ENCODE data around the gene PRMT2. TPM values are rescaled to one million over a fixed set of nuclear protein-coding genes. Genes with fewer than 3 reads are reported as not detected.

PRMT2 gene
- total RNA-seq, 1 donor = 96.7 TPM

DNA sequence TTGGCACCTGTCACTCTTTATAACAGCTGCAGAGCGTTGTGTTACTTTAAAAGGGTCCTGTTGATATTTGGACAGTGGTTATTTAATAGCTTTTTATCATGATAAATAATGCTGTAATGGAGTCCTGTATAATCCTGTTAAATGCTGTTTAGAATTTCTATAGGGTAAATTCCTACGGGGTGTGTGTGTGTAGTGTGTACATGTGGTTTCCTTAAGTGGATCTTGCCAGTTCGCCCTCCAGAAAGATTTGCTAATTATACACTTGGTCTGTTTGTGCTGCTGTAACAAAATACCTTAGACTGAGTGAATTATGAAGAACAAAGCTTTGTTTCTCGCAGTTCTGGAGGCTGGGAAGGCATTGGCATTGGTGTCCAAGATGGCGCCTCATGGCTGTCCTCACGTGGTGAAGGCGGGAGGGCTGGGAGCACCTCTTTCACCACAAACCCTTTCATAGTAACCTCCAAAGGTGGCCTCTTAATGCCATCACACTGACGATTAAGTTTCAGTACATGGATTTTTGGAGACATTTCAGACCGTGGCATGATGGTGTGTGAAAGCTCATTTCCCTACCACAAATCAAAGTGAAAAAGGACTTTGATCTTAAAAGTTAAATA is 11.2 kb downstream of the PRMT2 start:
- Histone ChIP-seq H3K27me3 (ENCODE audit: insufficient read depth, low read length) (no peaks in the 10 kb centered on the region), H3K4me3 (ENCODE audit: low read length) (no peak overlapping the region), H3K4me1 (ENCODE audit: insufficient read depth, low read length) (peaks cover 3% of the 10 kb centered on the region), H3K9me3 (ENCODE audit: low read depth, low read length) (no peaks in the 10 kb centered on the region)

DNA sequence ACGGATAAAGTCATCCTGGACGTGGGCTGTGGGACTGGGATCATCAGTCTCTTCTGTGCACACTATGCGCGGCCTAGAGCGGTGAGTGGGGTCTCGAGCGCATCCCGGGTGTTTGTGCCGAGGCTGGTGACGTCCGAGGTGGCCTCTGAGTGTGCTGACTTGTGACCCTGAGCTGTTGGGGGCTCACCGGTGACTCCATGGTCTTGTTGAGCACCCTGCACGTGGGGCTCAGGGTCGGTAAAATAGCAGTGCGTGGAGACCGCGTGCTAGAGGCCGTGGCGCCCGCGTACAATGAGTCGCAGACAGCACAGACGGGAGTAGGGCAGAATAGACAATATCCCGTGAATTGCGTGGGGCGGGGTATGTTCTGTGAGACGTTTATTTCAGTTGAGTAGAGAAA is 13.1 kb downstream of the PRMT2 start:
- Histone ChIP-seq H3K4me1 (ENCODE audit: insufficient read depth, low read length) (no peaks in the 10 kb centered on the region), H3K9me3 (ENCODE audit: low read depth, low read length) (no peaks in the 10 kb centered on the region), H3K27me3 (ENCODE audit: insufficient read depth, low read length) (no peaks in the 10 kb centered on the region), H3K4me3 (ENCODE audit: low read length) (no peak overlapping the region)

DNA sequence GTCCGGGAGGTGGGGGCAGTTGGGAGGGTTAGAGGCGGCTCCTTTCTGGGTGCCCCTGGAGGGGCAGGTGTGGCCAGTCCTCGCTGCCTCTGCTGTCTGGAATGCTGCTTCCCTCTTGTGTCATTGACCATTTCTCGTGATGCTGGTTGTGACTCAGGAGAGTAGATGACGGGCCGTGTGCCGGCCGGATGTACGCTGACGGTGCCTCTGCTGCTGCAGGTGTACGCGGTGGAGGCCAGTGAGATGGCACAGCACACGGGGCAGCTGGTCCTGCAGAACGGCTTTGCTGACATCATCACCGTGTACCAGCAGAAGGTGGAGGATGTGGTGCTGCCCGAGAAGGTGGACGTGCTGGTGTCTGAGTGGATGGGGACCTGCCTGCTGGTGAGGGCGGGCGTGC is 13.9 kb downstream of the PRMT2 start:
- H3K27me3 ChIP-seq (ENCODE audit: insufficient read depth, low read length) = no peaks in the 10 kb centered on the region
- H3K4me1 ChIP-seq (ENCODE audit: insufficient read depth, low read length) = no peaks in the 10 kb centered on the region
- no peak overlapping the region for H3K4me3 ChIP-seq (ENCODE audit: low read length)
- peaks cover 4% of the 10 kb centered on the region for H3K9me3 ChIP-seq (ENCODE audit: low read depth, low read length)

DNA sequence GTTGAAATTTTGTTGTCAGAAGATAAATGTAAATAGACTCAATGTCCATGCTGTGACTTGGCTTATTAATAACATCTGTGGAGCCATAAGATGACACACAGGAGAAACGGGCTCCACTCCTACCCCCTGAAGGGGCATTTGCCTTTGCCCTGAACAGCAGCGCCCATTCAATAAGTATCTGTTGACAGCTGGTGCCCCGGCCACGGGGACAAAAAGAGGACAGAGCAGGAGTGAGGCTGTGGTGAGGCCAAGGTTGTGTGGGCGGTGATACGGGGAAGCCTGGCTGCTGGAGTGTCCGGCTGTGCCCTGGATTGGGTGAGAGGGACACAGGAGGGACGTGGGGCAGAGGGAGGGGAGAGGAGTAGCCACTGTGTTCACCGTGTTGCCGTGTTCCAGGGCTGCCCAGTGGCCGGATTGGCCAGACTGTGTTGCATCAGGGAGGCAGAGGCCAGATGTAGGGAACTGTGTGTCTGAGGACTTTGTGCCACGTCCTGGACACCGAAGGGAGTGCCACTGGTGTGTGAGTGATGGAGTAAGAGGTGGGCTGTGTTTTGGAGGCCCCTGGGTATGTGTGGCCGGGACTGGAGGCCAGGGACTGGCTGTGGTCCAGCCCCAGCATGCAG is 15.1 kb downstream of the PRMT2 start:
- Histone ChIP-seq H3K27me3 (ENCODE audit: insufficient read depth, low read length) (no peaks in the 10 kb centered on the region), H3K9me3 (ENCODE audit: low read depth, low read length) (peaks cover 16% of the 10 kb centered on the region), H3K4me1 (ENCODE audit: insufficient read depth, low read length) (no peaks in the 10 kb centered on the region), H3K4me3 (ENCODE audit: low read length) (no peak overlapping the region)

DNA sequence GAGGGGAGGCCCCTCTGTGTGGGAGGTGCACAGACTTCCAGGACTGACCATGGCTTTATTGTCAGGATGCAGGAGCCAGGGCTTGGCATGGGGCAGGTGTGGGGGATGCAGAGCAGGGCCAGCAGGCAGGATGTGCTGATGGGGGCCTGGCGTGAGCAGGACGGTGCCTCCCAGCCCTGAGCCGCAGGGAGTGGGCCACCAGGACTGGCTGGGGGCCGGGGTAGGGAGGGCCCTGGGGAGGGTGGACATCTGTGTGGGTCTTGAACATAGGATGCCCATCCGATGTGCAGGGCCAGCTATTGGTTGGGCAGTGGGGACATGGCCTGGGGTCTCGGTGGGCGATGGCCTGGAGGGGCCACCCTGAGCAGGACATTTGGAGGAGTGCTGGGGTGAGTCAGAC is 15.6 kb downstream of the PRMT2 start:
- Histone ChIP-seq H3K9me3 (ENCODE audit: low read depth, low read length) (peaks cover 20% of the 10 kb centered on the region), H3K4me1 (ENCODE audit: insufficient read depth, low read length) (no peaks in the 10 kb centered on the region), H3K4me3 (ENCODE audit: low read length) (no peak overlapping the region), H3K27me3 (ENCODE audit: insufficient read depth, low read length) (no peaks in the 10 kb centered on the region)

DNA sequence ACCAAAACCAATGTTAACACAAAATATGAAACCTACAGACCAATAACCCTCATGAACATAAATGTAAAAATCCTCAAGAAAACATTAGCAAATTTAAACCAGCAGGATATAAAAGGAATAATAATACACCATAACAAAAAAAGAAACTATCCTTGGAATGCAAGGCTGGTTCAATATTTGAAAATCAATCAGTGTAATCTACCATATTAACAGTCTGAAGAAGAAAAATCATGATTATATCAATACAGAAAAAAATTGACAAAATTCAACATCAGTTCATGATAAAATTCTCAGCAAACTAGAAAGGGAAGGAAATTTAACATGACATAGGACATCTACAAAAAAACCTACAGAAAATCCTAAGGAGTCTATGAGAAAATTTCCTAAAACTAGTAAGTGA is 19.8 kb downstream of the PRMT2 start:
- Histone ChIP-seq H3K4me1 (ENCODE audit: insufficient read depth, low read length) (no peaks in the 10 kb centered on the region), H3K9me3 (ENCODE audit: low read depth, low read length) (peaks cover 20% of the 10 kb centered on the region), H3K27me3 (ENCODE audit: insufficient read depth, low read length) (no peaks in the 10 kb centered on the region), H3K4me3 (ENCODE audit: low read length) (no peak overlapping the region)

DNA sequence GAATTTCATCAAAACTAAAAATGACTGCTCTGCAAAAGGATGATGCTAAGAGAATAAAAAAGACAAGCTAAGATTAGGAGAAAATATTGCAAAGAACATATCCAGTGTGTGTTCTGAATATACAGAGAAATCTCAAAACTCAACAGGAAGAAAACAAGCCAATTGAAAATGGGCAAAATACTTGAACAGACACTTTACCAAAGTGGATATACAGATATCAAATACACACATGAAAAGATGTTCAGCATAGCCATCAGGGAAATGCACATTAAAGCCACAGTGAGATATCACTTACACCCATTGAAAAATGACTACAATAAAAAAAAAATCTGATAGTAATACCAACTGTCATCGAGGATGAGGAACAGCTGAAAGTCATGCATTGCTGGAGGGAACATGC is 21.3 kb downstream of the PRMT2 start:
- Histone ChIP-seq H3K4me3 (ENCODE audit: low read length) (no peak overlapping the region), H3K9me3 (ENCODE audit: low read depth, low read length) (peaks cover 20% of the 10 kb centered on the region), H3K4me1 (ENCODE audit: insufficient read depth, low read length) (no peaks in the 10 kb centered on the region), H3K27me3 (ENCODE audit: insufficient read depth, low read length) (no peaks in the 10 kb centered on the region)

DNA sequence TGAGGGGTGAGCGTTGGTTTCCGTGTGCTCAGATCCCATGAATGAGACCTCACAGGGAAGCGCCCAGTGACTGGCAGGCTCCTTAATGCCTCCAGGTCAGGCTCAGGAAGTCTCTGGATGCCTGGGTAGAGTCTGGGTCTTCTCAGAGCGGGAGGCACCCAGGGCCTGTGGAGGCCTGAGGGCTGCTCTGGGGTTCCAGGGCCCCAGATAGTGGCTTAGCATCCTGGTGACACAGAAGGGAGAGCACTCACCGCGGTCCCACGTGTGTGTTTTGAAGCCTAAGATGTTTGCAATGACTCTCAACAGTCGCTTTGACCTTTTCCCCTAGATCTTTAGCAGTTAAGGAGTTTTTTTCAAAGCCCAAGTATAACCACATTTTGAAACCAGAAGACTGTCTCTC is 25.0 kb downstream of the PRMT2 start:
- Histone ChIP-seq H3K4me1 (ENCODE audit: insufficient read depth, low read length) (no peaks in the 10 kb centered on the region), H3K27me3 (ENCODE audit: insufficient read depth, low read length) (no peaks in the 10 kb centered on the region), H3K9me3 (ENCODE audit: low read depth, low read length) (peaks cover 4% of the 10 kb centered on the region), H3K4me3 (ENCODE audit: low read length) (no peak overlapping the region)

DNA sequence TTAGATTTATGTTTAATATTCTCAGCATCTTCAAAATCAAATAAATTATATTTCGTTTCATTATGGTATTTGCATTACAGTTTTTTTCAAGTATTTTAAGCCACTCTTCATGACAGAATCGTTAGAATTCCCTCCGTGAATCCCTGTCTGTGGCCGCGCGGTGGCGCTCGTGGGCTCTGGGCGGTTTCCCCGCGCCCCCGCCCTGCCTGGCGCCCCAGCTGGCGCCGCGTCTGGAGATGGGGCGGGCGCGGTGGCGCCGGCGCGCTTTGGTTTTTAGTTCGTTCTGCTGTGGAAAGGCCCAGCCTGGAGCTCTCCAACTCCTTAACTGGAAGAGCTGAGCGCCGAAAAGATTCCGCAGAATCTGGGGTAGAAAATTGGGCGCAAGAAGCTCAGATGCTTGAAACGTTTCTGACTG is 25.7 kb downstream of the PRMT2 start:
- H3K4me3 ChIP-seq (ENCODE audit: low read length) = no peak overlapping the region
- H3K9me3 ChIP-seq (ENCODE audit: low read depth, low read length) = no peaks in the 10 kb centered on the region

DNA sequence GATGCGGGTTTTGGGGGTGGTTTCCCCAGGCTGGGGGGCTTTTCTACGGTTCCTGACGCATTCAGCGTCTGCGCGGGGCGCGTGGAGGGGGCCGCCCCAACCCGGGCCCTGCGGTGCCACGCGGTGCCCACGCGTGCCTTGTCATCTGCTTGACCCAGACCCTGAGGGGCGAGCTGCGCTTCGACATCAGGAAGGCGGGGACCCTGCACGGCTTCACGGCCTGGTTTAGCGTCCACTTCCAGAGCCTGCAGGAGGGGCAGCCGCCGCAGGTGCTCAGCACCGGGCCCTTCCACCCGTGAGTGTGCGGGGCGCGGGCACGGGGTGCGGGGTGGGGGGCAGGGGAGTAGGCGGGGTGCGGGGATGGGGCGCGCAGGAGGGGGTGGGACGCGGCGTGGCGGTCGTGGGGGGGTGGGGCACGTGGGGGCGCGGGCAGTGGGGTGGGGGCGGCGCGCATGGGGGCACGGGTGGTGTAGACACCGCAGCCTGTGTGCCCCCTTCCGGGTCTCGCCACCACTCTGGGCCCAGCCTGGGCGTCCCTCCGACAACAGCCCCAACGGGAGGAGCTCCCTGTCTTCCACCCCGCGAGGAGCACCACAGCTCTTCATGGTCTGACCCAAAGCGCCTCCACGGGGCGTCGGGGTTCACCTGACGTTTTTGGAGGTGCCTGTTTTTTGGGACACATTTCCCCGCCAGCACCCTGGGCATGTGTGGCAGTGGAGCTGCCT is 26.3 kb downstream of the PRMT2 start:
- Histone ChIP-seq H3K27me3 (ENCODE audit: insufficient read depth, low read length) (no peaks in the 10 kb centered on the region), H3K4me1 (ENCODE audit: insufficient read depth, low read length) (peaks cover 2% of the 10 kb centered on the region), H3K9me3 (ENCODE audit: low read depth, low read length) (no peaks in the 10 kb centered on the region), H3K4me3 (ENCODE audit: low read length) (no peak overlapping the region)

More for the DNA sequence above, 25.7 kb downstream of the PRMT2 start:
- H3K4me1 ChIP-seq (ENCODE audit: insufficient read depth, low read length) = no peaks in the 10 kb centered on the region
- no peaks in the 10 kb centered on the region for H3K27me3 ChIP-seq (ENCODE audit: insufficient read depth, low read length)

DNA sequence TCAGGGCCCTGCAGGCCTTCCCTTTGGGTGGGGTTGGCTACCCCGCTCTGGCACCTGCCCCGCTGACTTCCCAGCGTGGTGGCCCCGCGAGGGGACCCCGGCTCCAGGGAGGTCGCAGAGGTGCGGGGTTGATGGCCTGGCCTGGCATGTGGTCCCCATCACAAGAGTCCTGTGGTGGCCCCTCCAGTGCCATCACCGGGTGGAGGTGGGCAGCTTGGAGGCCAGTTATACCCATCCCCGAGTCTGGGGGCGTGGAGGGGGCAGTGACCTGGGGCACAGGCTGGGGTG is 26.8 kb downstream of the PRMT2 start:
- no peaks in the 10 kb centered on the region for H3K27me3 ChIP-seq (ENCODE audit: insufficient read depth, low read length)
- H3K4me3 ChIP-seq (ENCODE audit: low read length) = no peak overlapping the region
- H3K9me3 ChIP-seq (ENCODE audit: low read depth, low read length) = no peaks in the 10 kb centered on the region
- peaks cover 6% of the 10 kb centered on the region for H3K4me1 ChIP-seq (ENCODE audit: insufficient read depth, low read length)

DNA sequence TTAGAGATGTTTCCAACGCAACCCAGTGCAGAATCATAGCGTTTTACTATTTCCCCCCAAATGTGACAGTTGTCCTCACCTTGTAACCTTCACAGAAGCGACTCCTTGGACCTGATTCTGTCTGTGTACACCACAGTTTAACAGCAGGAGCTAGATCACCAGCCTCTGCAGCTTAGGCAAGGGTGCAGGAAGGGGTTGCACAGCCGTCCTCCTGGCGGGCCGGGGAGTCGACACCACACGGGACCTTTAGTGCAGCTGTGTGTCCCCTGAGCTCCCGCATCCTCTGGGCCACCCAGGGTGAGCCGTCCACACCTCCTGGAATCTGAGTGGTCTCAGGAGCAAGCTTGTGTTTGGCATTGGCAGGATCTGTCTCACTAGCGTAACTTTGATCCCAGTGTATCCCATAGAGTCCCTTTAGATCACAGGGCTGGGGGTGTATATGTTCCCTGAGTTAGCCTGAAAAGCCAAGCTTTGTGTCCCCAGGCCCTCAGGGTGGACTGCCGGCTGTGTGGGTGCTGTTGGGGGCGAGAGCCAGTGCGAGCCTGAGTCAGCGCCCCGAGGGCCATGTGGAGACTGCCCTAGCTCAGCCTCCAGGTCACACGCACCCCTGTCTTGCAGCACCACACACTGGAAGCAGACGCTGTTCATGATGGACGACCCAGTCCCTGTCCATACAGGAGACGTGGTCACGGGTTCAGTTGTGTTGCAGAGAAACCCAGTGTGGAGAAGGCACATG is 27.5 kb downstream of the PRMT2 start:
- Histone ChIP-seq H3K4me1 (ENCODE audit: insufficient read depth, low read length) (peaks cover 12% of the 10 kb centered on the region), H3K27me3 (ENCODE audit: insufficient read depth, low read length) (peaks cover 5% of the 10 kb centered on the region), H3K9me3 (ENCODE audit: low read depth, low read length) (no peaks in the 10 kb centered on the region), H3K4me3 (ENCODE audit: low read length) (no peak overlapping the region)

DNA sequence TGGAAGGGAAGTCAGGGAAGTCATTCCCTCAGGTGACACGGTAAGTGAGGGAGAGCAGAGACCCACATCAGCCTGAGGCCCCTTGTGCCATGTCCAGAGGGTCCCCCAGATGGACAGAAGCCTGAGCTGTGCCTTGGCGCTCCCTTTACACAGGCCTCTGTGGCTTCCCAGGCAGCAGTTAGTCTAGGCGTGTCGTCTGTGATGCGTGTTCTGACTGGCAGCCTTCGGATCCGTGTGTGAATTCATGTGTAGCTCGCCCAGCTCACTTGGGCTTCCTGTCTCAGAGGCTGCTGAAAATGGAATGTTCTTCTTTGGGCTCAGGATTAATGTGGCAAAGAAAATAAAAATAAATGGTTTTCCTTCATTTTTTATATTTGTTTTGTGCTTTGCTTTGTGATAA is 28.3 kb downstream of the PRMT2 start:
- Histone ChIP-seq H3K4me3 (ENCODE audit: low read length) (no peak overlapping the region), H3K9me3 (ENCODE audit: low read depth, low read length) (no peaks in the 10 kb centered on the region), H3K4me1 (ENCODE audit: insufficient read depth, low read length) (peaks cover 16% of the 10 kb centered on the region), H3K27me3 (ENCODE audit: insufficient read depth, low read length) (peaks cover 11% of the 10 kb centered on the region)

DNA sequence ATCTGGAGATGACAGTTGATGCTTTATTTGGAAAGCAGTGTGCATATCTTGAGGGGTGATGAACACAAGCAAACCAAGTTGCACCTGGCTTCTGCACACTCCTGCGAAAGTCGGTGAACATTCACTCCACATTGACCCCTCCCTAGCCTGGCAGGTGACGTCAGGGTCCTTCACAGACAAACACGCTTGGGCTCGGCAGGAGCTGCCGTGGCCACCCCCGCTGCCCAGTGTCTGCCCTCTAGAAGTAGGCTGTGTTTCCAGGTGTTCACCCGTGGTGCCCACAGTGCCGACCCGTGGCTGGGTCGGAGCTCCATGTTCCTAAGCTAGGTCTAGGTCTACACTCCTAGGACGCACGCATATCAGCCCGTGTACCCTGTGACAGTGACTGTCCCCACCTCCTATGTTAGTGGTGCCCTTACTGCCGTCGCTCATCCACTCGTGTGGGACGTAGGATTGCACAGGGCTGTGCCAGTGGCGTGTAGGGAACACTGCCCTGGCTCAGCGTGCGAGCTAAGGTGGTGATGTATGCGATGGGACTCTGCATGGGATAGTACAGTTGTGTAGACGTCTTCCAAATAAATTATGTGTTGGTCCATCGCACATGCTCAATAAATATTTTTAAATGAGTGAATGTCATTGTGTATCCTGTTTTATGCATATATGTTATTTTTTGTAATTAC is 29.0 kb downstream of the PRMT2 start:
- H3K27me3 ChIP-seq (ENCODE audit: insufficient read depth, low read length) = peaks cover 11% of the 10 kb centered on the region
- peaks cover 16% of the 10 kb centered on the region for H3K4me1 ChIP-seq (ENCODE audit: insufficient read depth, low read length)
- H3K9me3 ChIP-seq (ENCODE audit: low read depth, low read length) = no peaks in the 10 kb centered on the region
- no peak overlapping the region for H3K4me3 ChIP-seq (ENCODE audit: low read length)

DNA sequence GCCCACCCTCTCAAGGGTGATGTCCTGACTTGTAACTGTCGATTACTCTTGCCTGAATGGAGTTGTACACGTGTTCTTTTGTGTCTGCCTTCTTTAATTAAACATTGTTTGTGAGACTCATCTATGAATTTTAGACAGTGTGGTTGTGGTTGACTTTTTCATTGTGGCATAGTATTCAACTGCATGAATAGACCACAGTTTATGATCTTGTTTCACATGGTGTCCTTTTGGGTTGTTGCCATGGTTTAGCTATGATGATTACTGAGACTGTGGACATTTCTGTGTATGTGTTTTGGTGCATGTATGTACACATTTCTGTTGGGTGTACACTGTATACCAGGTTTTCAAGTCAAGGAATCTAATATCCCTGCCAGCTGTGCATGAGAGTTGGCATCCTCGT is 30.1 kb downstream of the PRMT2 start:
- peaks cover 16% of the 10 kb centered on the region for H3K4me1 ChIP-seq (ENCODE audit: insufficient read depth, low read length)

More for the DNA sequence above, 30.1 kb downstream of the PRMT2 start:
- peaks cover 11% of the 10 kb centered on the region for H3K27me3 ChIP-seq (ENCODE audit: insufficient read depth, low read length)
- H3K4me3 ChIP-seq (ENCODE audit: low read length) = no peak overlapping the region
- no peaks in the 10 kb centered on the region for H3K9me3 ChIP-seq (ENCODE audit: low read depth, low read length)

All from mononuclear cell (primary cell).